ENCODE data around the gene SND1.

SND1 gene

GRCh38 chr7:128005759-128006159 lies 353.8 kb downstream of the SND1 start:
- no peak for FAIRE-seq

- FAIRE-seq, result no peak
These were observed 354.7 kb downstream of the SND1 start for GRCh38 chr7:128006550-128007302.

- FAIRE-seq, result no peak
These were observed 355.3 kb downstream of the SND1 start for GRCh38 chr7:128007303-128007680.

- FAIRE-seq, result no peak
These were observed 356.1 kb downstream of the SND1 start for GRCh38 chr7:128008141-128008540.

- no peak for FAIRE-seq
These were observed 356.8 kb downstream of the SND1 start for GRCh38 chr7:128008744-128009143.

GRCh38 chr7:128010391-128011127 lies 358.6 kb downstream of the SND1 start:
- FAIRE-seq, result no peak

- FAIRE-seq, result no peak
These were observed 359.2 kb downstream of the SND1 start for GRCh38 chr7:128011131-128011661.

- no peak for FAIRE-seq
These were observed 362.8 kb downstream of the SND1 start for GRCh38 chr7:128014811-128015210.

- no peak for FAIRE-seq
These were observed 365.5 kb downstream of the SND1 start for GRCh38 chr7:128017460-128017859.

GRCh38 chr7:128017862-128018845 lies 366.2 kb downstream of the SND1 start:
- FAIRE-seq, result no peak

GRCh38 chr7:128019288-128019687 lies 367.3 kb downstream of the SND1 start:
- FAIRE-seq, result no peak

GRCh38 chr7:128020159-128020558 lies 368.2 kb downstream of the SND1 start:
- FAIRE-seq, result no peak

GRCh38 chr7:128021366-128021765 lies 369.4 kb downstream of the SND1 start:
- FAIRE-seq, result no peak

- no peak for FAIRE-seq
These were observed 370.9 kb downstream of the SND1 start for GRCh38 chr7:128022631-128023532.

GRCh38 chr7:128024151-128024550 lies 372.2 kb downstream of the SND1 start:
- FAIRE-seq, result no peak

- FAIRE-seq, result no peak
These were observed 373.4 kb downstream of the SND1 start for GRCh38 chr7:128025380-128025779.

- FAIRE-seq, result no peak
These were observed 373.8 kb downstream of the SND1 start for GRCh38 chr7:128025819-128026218.

- no peak for FAIRE-seq
These were observed 374.6 kb downstream of the SND1 start for GRCh38 chr7:128026551-128026950.

- no peak for FAIRE-seq
These were observed 375.5 kb downstream of the SND1 start for GRCh38 chr7:128027485-128027980.

GRCh38 chr7:128029405-128029995 lies 377.5 kb downstream of the SND1 start:
- no peak for FAIRE-seq

- FAIRE-seq, result no peak
These were observed 378.3 kb downstream of the SND1 start for GRCh38 chr7:128030263-128030653.
